ENCODE data around the gene C6orf47.

DNA sequence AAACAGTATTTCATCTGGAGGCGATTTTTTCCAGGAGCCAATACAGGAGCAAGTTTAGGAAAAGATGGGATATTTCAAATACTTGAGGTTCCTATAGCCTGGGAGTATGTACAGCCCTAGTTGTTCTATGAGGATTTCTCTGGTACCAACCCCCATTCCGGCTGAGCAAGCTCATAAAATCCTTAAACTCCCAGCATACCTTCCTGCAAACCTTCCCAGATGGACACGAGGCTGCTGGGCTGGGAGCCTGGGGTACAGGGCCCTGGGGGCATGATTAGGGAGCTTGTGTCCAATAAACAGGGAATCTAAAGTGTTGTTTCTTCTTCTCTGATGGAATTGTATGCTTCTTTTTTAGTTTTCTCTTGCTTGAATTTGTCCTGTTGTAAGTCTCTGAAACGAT, 38.6 kb downstream of the C6orf47 start:
- TF ChIP-seq GATA2 (IDR thresholded peaks at IDR 0.05; ENCODE audit: low read depth, low read length) (no peak), GATA3 (IDR thresholded peaks at IDR 0.05; ENCODE audit: low read depth, low read length) (no peak)

All from SH-SY5Y (cell line).